GM13977 (cell line): Measurements from ENCODE around the gene B9D2.

Experiments
- DNase-seq: peaks from one replicate; pipeline ENCODE4 v3.0.0; 2012; ENCODE audit warnings: low spot score
- CTCF ChIP-seq: IDR thresholded peaks from 2 replicates; pipeline ENCODE4 v1.5.1; 2012; ENCODE audit warnings: mild to moderate bottlenecking, control low read depth; ENCODE audit not compliant: insufficient read depth; ENCODE audit errors: extremely low read depth, missing control alignments
- in situ Hi-C: fragments of 300-500 bp; cut with MboI; formaldehyde crosslinking; loops from one replicate; pipeline ENCODE4 v1.12.0; 2022; ENCODE audit warnings: low sequenced_read_pairs, low pct_unique_long_range_greater_than_20kb, mixed read lengths, inconsistent platforms; ENCODE audit not compliant: unreplicated experiment

The B9D2 gene

GRCh38 chr19:41399525-41399924 lies 35.6 kb upstream of the B9D2 start:
- no peak for TF ChIP-seq CTCF
- DNase-seq, result no peak
- in situ Hi-C loops, result no loop called here

GRCh38 chr19:41399091-41399490 lies 35.1 kb upstream of the B9D2 start:
- in situ Hi-C loops, result no loop called here
- no peak for DNase-seq
- TF ChIP-seq CTCF, result no peak

GRCh38 chr19:41398598-41398997 lies 34.6 kb upstream of the B9D2 start:
- TF ChIP-seq CTCF, result no peak
- in situ Hi-C loops, result no loop called here
- DNase-seq, result no peak

- in situ Hi-C loops, result no loop called here
- no peak for DNase-seq
- TF ChIP-seq CTCF, result no peak
Observed at GRCh38 chr19:41398050-41398418, 34.1 kb upstream of the B9D2 start.

- in situ Hi-C loops, result no loop called here
- no peak for TF ChIP-seq CTCF
- peak; percentile 97 for DNase-seq
Observed at GRCh38 chr19:41397086-41398049, 33.4 kb upstream of the B9D2 start, which contains the start of the genes BCKDHA and EXOSC5. BCKDHA (plus strand) TSS chr19:41397818; CDS start chr19:41397828, 10 bp downstream. EXOSC5 (minus strand) TSS chr19:41397359; CDS start chr19:41397328, 31 bp downstream.

GRCh38 chr19:41395355-41395754 lies 31.4 kb upstream of the B9D2 start:
- TF ChIP-seq CTCF, result no peak

More at GRCh38 chr19:41395355-41395754, 31.4 kb upstream of the B9D2 start:
- no peak for DNase-seq
- in situ Hi-C loops, result no loop called here
